Parathyroid adenoma (tissue), 2 donors: ENCODE results near the gene C16orf87.

Experiments used
- H2AFZ ChIP-seq: fragments of 300-600 bp; sonication (generic); one replicate; pipeline ENCODE4 v1.7.0; 2017; ENCODE audit warnings: antibody characterized with exemption, mild to moderate bottlenecking
- H3K27ac ChIP-seq: fragments of 300-600 bp; sonication (generic); one replicate; pipeline ENCODE4 v1.7.0; 2017
- H3K27me3 ChIP-seq: fragments of 300-600 bp; sonication (generic); one replicate; pipeline ENCODE4 v1.7.0; 2017; ENCODE audit warnings: low read length; ENCODE audit not compliant: control insufficient read depth, insufficient read depth
- H3K36me3 ChIP-seq: fragments of 300-600 bp; sonication (generic); one replicate; pipeline ENCODE4 v1.7.0; 2017; ENCODE audit warnings: low read length; ENCODE audit not compliant: control insufficient read depth, insufficient read depth
- H3K4me1 ChIP-seq: fragments of 300-600 bp; sonication (generic); one replicate; pipeline ENCODE4 v1.7.0; 2017; ENCODE audit warnings: control low read depth
- H3K4me2 ChIP-seq: fragments of 300-600 bp; sonication (generic); one replicate; pipeline ENCODE4 v1.7.0; 2017; ENCODE audit warnings: low read length
- H3K4me3 ChIP-seq: fragments of 300-600 bp; sonication (generic); one replicate; pipeline ENCODE4 v1.7.0; 2017; ENCODE audit warnings: low read depth, low read length
- H3K79me2 ChIP-seq: fragments of 300-600 bp; sonication (generic); one replicate; pipeline ENCODE4 v1.7.0; 2017; ENCODE audit warnings: control low read depth
- H3K9ac ChIP-seq: fragments of 300-600 bp; sonication (generic); one replicate; pipeline ENCODE4 v1.7.0; 2017; ENCODE audit warnings: mild to moderate bottlenecking
- H3K9me3 ChIP-seq: fragments of 300-600 bp; sonication (generic); one replicate; pipeline ENCODE4 v1.7.0; 2017; ENCODE audit warnings: low read length; ENCODE audit not compliant: control insufficient read depth
- TF ChIP-seq, protein P1 (sequence below): fragments of 300-600 bp; sonication (generic); IDR thresholded peaks from one replicate; pipeline ENCODE4 v1.7.0; 2017; ENCODE audit warnings: antibody characterized with exemption, mild to moderate bottlenecking
- donor health status: primary hyperparathyroidism.

The C16orf87 gene

GRCh38 chr16:46850619-46851555 is 19.9 kb upstream of the C16orf87 start:
- H3K27ac ChIP-seq, result no peak overlapping the region

GRCh38 chr16:46848768-46849764 is 18.1 kb upstream of the C16orf87 start:
- Histone ChIP-seq H3K4me1 (no peaks in the 10 kb centered on the region), H3K27me3 (no peaks in the 10 kb centered on the region), H3K9ac (no peak overlapping the region), H2AFZ (no peak overlapping the region), H3K27ac (no peak overlapping the region), H3K4me2 (no peak overlapping the region), H3K4me3 (no peak overlapping the region), H3K79me2 (no peaks in the 10 kb centered on the region), H3K9me3 (no peaks in the 10 kb centered on the region), H3K36me3 (no peaks in the 10 kb centered on the region)
- TF ChIP-seq, protein P1, sequence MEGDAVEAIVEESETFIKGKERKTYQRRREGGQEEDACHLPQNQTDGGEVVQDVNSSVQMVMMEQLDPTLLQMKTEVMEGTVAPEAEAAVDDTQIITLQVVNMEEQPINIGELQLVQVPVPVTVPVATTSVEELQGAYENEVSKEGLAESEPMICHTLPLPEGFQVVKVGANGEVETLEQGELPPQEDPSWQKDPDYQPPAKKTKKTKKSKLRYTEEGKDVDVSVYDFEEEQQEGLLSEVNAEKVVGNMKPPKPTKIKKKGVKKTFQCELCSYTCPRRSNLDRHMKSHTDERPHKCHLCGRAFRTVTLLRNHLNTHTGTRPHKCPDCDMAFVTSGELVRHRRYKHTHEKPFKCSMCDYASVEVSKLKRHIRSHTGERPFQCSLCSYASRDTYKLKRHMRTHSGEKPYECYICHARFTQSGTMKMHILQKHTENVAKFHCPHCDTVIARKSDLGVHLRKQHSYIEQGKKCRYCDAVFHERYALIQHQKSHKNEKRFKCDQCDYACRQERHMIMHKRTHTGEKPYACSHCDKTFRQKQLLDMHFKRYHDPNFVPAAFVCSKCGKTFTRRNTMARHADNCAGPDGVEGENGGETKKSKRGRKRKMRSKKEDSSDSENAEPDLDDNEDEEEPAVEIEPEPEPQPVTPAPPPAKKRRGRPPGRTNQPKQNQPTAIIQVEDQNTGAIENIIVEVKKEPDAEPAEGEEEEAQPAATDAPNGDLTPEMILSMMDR, result no peak

More at GRCh38 chr16:46850619-46851555, 19.9 kb upstream of the C16orf87 start:
- no peak overlapping the region for H2AFZ ChIP-seq
- TF ChIP-seq, protein P1, result no peak
- H3K27me3 ChIP-seq, result no peaks in the 10 kb centered on the region
- H3K9ac ChIP-seq, result no peak overlapping the region
- no peaks in the 10 kb centered on the region for H3K9me3 ChIP-seq
- no peaks in the 10 kb centered on the region for H3K79me2 ChIP-seq
- H3K36me3 ChIP-seq, result no peaks in the 10 kb centered on the region
- no peak overlapping the region for H3K4me2 ChIP-seq
- H3K4me3 ChIP-seq, result no peak overlapping the region
- no peaks in the 10 kb centered on the region for H3K4me1 ChIP-seq

GRCh38 chr16:46845952-46846351 is 15.0 kb upstream of the C16orf87 start:
- no peaks in the 10 kb centered on the region for H3K79me2 ChIP-seq
- H3K4me2 ChIP-seq, result no peak overlapping the region
- H3K27ac ChIP-seq, result no peak overlapping the region
- H3K9ac ChIP-seq, result no peak overlapping the region
- no peaks in the 10 kb centered on the region for H3K27me3 ChIP-seq
- H3K4me1 ChIP-seq, result no peaks in the 10 kb centered on the region
- H3K36me3 ChIP-seq, result no peaks in the 10 kb centered on the region
- no peak overlapping the region for H2AFZ ChIP-seq
- TF ChIP-seq, protein P1, result no peak
- no peak overlapping the region for H3K4me3 ChIP-seq
- H3K9me3 ChIP-seq, result no peaks in the 10 kb centered on the region

DNA sequence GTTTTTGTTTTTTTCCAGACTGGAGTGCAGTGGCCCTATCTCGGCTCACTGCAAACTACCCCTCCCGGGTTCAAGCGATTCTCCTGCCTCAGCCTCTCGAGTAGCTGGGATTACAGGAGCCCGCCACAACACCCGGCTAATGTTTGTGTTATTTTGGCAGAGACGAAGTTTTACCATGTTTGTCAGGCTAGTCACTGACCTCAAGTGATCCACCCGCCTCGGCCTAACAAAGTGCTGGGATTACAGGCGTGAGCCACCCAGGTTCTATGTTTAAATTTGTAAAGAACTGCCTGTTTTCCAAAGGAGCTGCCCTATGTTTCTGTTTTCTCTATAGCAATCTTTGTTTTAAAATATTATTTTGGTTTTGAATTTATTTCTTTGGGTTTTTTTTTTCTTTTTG is 13.8 kb upstream of the C16orf87 start:
- H3K79me2 ChIP-seq, result no peaks in the 10 kb centered on the region
- H3K36me3 ChIP-seq, result no peaks in the 10 kb centered on the region
- no peaks in the 10 kb centered on the region for H3K9me3 ChIP-seq
- H3K4me2 ChIP-seq, result no peak overlapping the region
- H3K4me3 ChIP-seq, result no peak overlapping the region
- no peaks in the 10 kb centered on the region for H3K27me3 ChIP-seq
- no peak overlapping the region for H2AFZ ChIP-seq
- H3K27ac ChIP-seq, result no peak overlapping the region
- H3K4me1 ChIP-seq, result no peaks in the 10 kb centered on the region
- no peak overlapping the region for H3K9ac ChIP-seq
- TF ChIP-seq, protein P1, result no peak
